ENCODE data around the gene SYTL4.

DNA sequence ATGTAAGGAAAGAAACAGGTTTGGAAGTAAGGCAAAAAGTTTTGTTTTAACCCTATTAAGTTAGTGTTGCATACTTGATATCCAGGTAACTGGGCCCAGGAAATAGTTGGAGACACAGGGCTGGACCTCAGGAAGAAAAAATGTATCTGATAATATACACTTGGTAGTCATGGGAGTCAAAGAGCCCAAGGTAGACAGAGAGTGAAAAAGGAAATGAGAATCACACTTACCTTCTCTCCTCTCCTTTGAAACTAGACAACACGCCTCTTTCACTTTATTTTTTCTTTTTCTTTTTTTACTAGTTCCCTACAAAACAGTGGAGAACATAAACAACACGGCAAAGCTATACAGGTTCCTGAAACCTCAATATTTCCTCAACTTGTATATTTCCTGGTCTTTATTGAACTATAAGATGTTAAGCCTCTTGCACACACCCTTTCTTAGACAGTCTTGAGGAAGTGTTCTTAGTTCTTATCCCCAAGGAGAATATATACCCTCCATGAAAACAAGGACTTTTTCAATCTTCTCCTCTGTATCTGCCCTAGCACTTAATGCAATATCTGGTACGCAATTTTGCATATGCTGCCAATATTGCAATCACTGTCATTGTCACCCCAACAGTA is 27.2 kb downstream of the SYTL4 start:
- TF ChIP-seq, protein P1, sequence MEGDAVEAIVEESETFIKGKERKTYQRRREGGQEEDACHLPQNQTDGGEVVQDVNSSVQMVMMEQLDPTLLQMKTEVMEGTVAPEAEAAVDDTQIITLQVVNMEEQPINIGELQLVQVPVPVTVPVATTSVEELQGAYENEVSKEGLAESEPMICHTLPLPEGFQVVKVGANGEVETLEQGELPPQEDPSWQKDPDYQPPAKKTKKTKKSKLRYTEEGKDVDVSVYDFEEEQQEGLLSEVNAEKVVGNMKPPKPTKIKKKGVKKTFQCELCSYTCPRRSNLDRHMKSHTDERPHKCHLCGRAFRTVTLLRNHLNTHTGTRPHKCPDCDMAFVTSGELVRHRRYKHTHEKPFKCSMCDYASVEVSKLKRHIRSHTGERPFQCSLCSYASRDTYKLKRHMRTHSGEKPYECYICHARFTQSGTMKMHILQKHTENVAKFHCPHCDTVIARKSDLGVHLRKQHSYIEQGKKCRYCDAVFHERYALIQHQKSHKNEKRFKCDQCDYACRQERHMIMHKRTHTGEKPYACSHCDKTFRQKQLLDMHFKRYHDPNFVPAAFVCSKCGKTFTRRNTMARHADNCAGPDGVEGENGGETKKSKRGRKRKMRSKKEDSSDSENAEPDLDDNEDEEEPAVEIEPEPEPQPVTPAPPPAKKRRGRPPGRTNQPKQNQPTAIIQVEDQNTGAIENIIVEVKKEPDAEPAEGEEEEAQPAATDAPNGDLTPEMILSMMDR (IDR thresholded peaks at IDR 0.05) = no peak
- no peak for TF ChIP-seq EP300 (IDR thresholded peaks at IDR 0.05)
- TF ChIP-seq POLR2AphosphoS5 (IDR thresholded peaks at IDR 0.05) = no peak
- TF ChIP-seq POLR2A (IDR thresholded peaks at IDR 0.05; ENCODE audit: low read depth) = no peak
